ENCODE measurements around the gene ARSI.

The ARSI gene

GRCh38 chr5:150321211-150321610 lies 18.5 kb upstream of the ARSI start:
- CTCF ChIA-PET, result interaction anchor here (1.0 kb wide), 1 partner anchor 34 kb away, joined by 5 read pairs; no protein-coding TSS in a partner anchor
- TF ChIP-seq FOXM1 (IDR thresholded peaks at IDR 0.05; ENCODE audit: borderline replicate concordance) (no peak), FOXA1 (IDR thresholded peaks at IDR 0.05) (no peak), ZNF384 (IDR thresholded peaks at IDR 0.05) (no peak), SUZ12 (IDR thresholded peaks at IDR 0.05) (no peak), HDGF (IDR thresholded peaks at IDR 0.05; ENCODE audit: borderline replicate concordance) (no peak), ARNT (IDR thresholded peaks at IDR 0.05) (no peak)
- DNase-seq (ENCODE audit: extremely low spot score), result no peak
- POLR2A ChIA-PET, result interaction anchor here (1.0 kb wide), 1 partner anchor 41 kb away, joined by 4 read pairs; no protein-coding TSS in a partner anchor

GRCh38 chr5:150320044-150320613 lies 17.4 kb upstream of the ARSI start:
- POLR2A ChIA-PET, result interaction anchor here (1.0 kb wide), 1 partner anchor 42 kb away, joined by 4 read pairs; no protein-coding TSS in a partner anchor
- CTCF ChIA-PET, result interaction anchor here (1.0 to 1.7 kb wide), 4 partner anchors 31 to 158 kb away, joined by 3 to 5 read pairs (median 4); no protein-coding TSS in a partner anchor
- no peak for TF ChIP-seq CTBP1 (IDR thresholded peaks at IDR 0.05; ENCODE audit: borderline replicate concordance)
- no peak for TF ChIP-seq HDGF (IDR thresholded peaks at IDR 0.05; ENCODE audit: borderline replicate concordance)
- no peak for TF ChIP-seq ARNT (IDR thresholded peaks at IDR 0.05)
- TF ChIP-seq, protein P1, sequence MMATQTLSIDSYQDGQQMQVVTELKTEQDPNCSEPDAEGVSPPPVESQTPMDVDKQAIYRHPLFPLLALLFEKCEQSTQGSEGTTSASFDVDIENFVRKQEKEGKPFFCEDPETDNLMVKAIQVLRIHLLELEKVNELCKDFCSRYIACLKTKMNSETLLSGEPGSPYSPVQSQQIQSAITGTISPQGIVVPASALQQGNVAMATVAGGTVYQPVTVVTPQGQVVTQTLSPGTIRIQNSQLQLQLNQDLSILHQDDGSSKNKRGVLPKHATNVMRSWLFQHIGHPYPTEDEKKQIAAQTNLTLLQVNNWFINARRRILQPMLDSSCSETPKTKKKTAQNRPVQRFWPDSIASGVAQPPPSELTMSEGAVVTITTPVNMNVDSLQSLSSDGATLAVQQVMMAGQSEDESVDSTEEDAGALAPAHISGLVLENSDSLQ (IDR thresholded peaks at IDR 0.05), result no peak
- TF ChIP-seq SP1 (IDR thresholded peaks at IDR 0.05), result no peak
- TF ChIP-seq FOXK2 (IDR thresholded peaks at IDR 0.05), result no peak
- TF ChIP-seq L3MBTL2 (conservative IDR thresholded peaks at IDR 0.05), result no peak
- no peak for TF ChIP-seq ELF4 (IDR thresholded peaks at IDR 0.05)
- TF ChIP-seq ZNF384 (IDR thresholded peaks at IDR 0.05), result no peak
- no peak for TF ChIP-seq SUZ12 (IDR thresholded peaks at IDR 0.05)
- no peak for TF ChIP-seq FOXM1 (IDR thresholded peaks at IDR 0.05; ENCODE audit: borderline replicate concordance)
- TF ChIP-seq BHLHE40 (IDR thresholded peaks at IDR 0.05; ENCODE audit: borderline replicate concordance), result no peak
- TF ChIP-seq FOXA1 (IDR thresholded peaks at IDR 0.05), result no peak
- no peak for TF ChIP-seq LEF1 (IDR thresholded peaks at IDR 0.05; ENCODE audit: borderline replicate concordance)
- no peak for TF ChIP-seq NFRKB (IDR thresholded peaks at IDR 0.05)
- TF ChIP-seq TARDBP (IDR thresholded peaks at IDR 0.05), result no peak
- no peak for DNase-seq (ENCODE audit: extremely low spot score)

- ChIA-PET CTCF (interaction anchor here (1.0 to 1.7 kb wide), 3 partner anchors 32 to 157 kb away, joined by 3 to 4 read pairs (median 4); no protein-coding TSS in a partner anchor), POLR2A (no interaction called here)
- DNase-seq (ENCODE audit: extremely low spot score), result no peak
- TF ChIP-seq SP1 (IDR thresholded peaks at IDR 0.05) (no peak), ELF4 (IDR thresholded peaks at IDR 0.05) (no peak), NFRKB (IDR thresholded peaks at IDR 0.05) (no peak), L3MBTL2 (conservative IDR thresholded peaks at IDR 0.05) (no peak), TARDBP (IDR thresholded peaks at IDR 0.05) (no peak), CTBP1 (IDR thresholded peaks at IDR 0.05; ENCODE audit: borderline replicate concordance) (no peak), LEF1 (IDR thresholded peaks at IDR 0.05; ENCODE audit: borderline replicate concordance) (no peak), ARNT (IDR thresholded peaks at IDR 0.05) (no peak)
- TF ChIP-seq, protein P1 (IDR thresholded peaks at IDR 0.05), result no peak
Observed at GRCh38 chr5:150319484-150319790, 16.7 kb upstream of the ARSI start.

DNA sequence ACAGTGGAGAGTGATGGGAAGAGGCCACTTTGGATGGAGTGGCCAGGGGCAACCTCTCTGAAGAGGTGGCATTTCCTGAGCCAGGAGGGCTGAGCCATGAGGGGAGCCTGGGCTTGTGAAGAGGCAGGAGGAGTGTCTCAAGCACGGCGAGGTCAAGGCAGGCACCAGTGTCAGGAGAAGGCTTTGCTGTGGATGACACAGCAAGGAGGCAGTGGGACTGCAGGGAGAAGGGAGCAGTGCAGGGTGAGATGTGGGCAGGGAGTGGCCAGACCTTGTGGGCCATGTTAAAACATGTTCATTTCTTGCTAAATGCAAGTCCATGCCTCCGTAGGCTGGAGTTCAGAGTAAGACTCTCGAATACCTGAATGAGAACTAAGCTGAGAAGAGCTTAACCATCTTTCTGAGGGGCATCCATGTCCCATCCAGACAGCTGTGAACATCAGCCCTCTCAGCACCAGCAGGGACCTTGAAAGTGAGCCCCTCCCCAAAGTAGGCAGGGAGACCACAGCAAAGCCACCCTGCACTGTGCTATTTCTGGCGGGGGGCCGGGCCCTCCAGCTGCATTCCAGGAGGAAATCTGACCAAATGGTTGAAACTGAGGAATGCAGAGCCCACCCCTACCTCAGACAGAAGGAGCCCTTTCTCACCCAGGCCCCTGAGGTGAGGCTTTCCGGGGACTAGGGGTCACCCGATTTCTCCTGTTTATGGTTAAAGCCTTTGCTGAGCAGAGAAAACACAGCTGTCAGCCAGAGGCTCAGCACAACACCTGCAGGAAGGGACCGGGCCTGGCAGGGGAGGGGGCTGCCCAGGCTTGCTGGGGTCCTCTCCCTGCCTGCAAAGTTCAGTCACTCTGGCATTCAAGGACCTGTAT lies 16.1 kb upstream of the ARSI start:
- TF ChIP-seq NFRKB (IDR thresholded peaks at IDR 0.05) (no peak), LEF1 (IDR thresholded peaks at IDR 0.05; ENCODE audit: borderline replicate concordance) (no peak), ZNF384 (IDR thresholded peaks at IDR 0.05) (no peak), HDGF (IDR thresholded peaks at IDR 0.05; ENCODE audit: borderline replicate concordance) (no peak), FOXA1 (IDR thresholded peaks at IDR 0.05) (no peak), FOXK2 (IDR thresholded peaks at IDR 0.05) (no peak)
- DNase-seq (ENCODE audit: extremely low spot score), result no peak
- ChIA-PET CTCF (interaction anchor here (1.0 to 1.7 kb wide), 3 partner anchors 32 to 157 kb away, joined by 3 to 4 read pairs (median 4); no protein-coding TSS in a partner anchor), POLR2A (no interaction called here)

DNA sequence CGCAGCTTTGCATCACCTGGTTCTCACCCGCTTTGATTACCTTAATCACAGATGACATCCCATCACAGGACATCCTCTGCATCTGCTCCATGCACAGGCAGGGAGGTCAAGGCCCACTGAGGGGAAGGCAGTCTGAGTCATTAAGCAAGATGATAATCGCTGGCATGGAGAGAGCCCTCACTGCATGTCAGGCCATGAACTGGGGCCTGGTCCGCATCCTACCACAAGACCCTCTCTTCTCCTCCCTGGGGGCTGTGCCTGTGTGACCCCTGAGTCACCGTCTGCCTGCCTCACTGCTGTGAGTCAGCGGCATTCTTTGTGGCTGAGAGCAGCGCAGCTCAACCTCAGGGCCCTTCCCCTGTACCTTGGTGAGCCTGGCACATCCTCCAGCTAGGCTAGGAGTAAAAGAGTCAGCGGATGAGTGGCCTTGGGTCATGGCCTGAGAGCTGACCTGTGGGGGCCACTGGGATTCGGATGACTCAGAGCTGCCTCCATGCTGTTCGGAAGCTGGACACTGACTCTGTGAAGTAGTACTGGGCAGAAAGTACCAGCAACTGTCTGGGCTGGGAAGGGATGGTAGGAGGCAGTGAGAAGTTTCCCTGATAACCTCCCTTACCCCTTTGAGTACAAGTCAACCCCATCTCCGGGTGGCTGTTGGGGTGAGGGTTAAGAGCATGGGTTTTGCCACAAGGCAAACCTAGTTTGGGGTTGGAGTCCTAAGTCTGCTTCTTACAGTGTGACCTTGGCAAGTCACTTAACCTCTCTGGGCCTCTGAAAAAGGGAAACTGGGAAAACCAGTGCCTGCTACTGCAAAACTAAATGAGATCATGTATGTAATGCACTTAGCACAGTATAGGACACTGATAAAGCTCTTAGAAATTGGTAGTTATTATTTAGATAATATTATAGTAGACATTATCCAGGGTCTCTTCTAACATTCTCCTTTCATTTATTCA lies 14.6 kb upstream of the ARSI start:
- ChIA-PET POLR2A (no interaction called here), CTCF (no interaction called here)
- TF ChIP-seq TARDBP (IDR thresholded peaks at IDR 0.05), result no peak
- DNase-seq (ENCODE audit: extremely low spot score), result no peak

- ChIA-PET CTCF (no interaction called here), POLR2A (no interaction called here)
- TF ChIP-seq HDGF (IDR thresholded peaks at IDR 0.05; ENCODE audit: borderline replicate concordance), result no peak
- no peak for TF ChIP-seq FOXA1 (IDR thresholded peaks at IDR 0.05)
- no peak for TF ChIP-seq SUZ12 (IDR thresholded peaks at IDR 0.05)
- TF ChIP-seq FOXM1 (IDR thresholded peaks at IDR 0.05; ENCODE audit: borderline replicate concordance), result no peak
- TF ChIP-seq FOXK2 (IDR thresholded peaks at IDR 0.05), result no peak
- TF ChIP-seq SP1 (IDR thresholded peaks at IDR 0.05), result no peak
- no peak for TF ChIP-seq BHLHE40 (IDR thresholded peaks at IDR 0.05; ENCODE audit: borderline replicate concordance)
- no peak for TF ChIP-seq CTBP1 (IDR thresholded peaks at IDR 0.05; ENCODE audit: borderline replicate concordance)
- TF ChIP-seq ARNT (IDR thresholded peaks at IDR 0.05), result no peak
- no peak for TF ChIP-seq LEF1 (IDR thresholded peaks at IDR 0.05; ENCODE audit: borderline replicate concordance)
- TF ChIP-seq ZNF384 (IDR thresholded peaks at IDR 0.05), result no peak
- TF ChIP-seq TARDBP (IDR thresholded peaks at IDR 0.05), result no peak
- DNase-seq (ENCODE audit: extremely low spot score), result no peak
Observed at GRCh38 chr5:150316320-150316719, 13.6 kb upstream of the ARSI start.
